ENCODE data around the gene SPTAN1. TPM values are rescaled to one million over a fixed set of nuclear protein-coding genes. Genes with fewer than 3 reads are reported as not detected.
"Not testable (repeated sequence)": the region's sequence is repeated elsewhere in the genome, so short reads cannot be mapped to it uniquely, and the experiment has no call there.

Gene SPTAN1
- total and polyA plus RNA-seq, 4 donors, result 70.0 to 438 (median 237) TPM

GRCh38 chr9:128580731-128581130 is 28.3 kb downstream of the SPTAN1 start:
- TF ChIP-seq, protein P1, sequence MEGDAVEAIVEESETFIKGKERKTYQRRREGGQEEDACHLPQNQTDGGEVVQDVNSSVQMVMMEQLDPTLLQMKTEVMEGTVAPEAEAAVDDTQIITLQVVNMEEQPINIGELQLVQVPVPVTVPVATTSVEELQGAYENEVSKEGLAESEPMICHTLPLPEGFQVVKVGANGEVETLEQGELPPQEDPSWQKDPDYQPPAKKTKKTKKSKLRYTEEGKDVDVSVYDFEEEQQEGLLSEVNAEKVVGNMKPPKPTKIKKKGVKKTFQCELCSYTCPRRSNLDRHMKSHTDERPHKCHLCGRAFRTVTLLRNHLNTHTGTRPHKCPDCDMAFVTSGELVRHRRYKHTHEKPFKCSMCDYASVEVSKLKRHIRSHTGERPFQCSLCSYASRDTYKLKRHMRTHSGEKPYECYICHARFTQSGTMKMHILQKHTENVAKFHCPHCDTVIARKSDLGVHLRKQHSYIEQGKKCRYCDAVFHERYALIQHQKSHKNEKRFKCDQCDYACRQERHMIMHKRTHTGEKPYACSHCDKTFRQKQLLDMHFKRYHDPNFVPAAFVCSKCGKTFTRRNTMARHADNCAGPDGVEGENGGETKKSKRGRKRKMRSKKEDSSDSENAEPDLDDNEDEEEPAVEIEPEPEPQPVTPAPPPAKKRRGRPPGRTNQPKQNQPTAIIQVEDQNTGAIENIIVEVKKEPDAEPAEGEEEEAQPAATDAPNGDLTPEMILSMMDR (IDR thresholded peaks at IDR 0.05; ENCODE audit: control extremely low read depth, extremely low read depth), result no peak
- no peak overlapping the region for H3K9ac ChIP-seq (ENCODE audit: insufficient read depth in 1 of 2, low read length in 2 of 2)
- H3K27ac ChIP-seq (ENCODE audit: low read depth in 1 of 2, low read length in 1 of 2), result no peak overlapping the region
- DNase-seq (no peak), ATAC-seq (ENCODE audit: insufficient read depth, low FRiP score) (no peak)
- H3K4me3 ChIP-seq, result no peak overlapping the region
- WGBS, 2 donors, result 92 to 98% methylated on average over 10 of the region's 10 CpGs
- H3K4me1 ChIP-seq (ENCODE audit: control insufficient read depth in 5 of 5, insufficient read depth in 5 of 5, low read length in 5 of 5), result no peaks in the 10 kb centered on the region
- no peaks in the 10 kb centered on the region for H3K9me3 ChIP-seq (ENCODE audit: control insufficient read depth in 4 of 4, insufficient read depth in 3 of 4, low read length in 3 of 4)
- no peaks in the 10 kb centered on the region for H3K27me3 ChIP-seq (ENCODE audit: control insufficient read depth in 3 of 3, insufficient read depth in 3 of 3, low read length in 2 of 3)
- H3K36me3 ChIP-seq (ENCODE audit: control insufficient read depth in 4 of 4, insufficient read depth in 4 of 4, low read length in 4 of 4), result peaks cover 60 to 88% (median 72%) of the 10 kb centered on the region in 4 donors

GRCh38 chr9:128585155-128585554 is 32.8 kb downstream of the SPTAN1 start:
- not testable (repeated sequence) for H3K27me3 ChIP-seq (ENCODE audit: control insufficient read depth in 3 of 3, insufficient read depth in 3 of 3, low read length in 2 of 3); DNase-seq; H3K4me1 ChIP-seq (ENCODE audit: control insufficient read depth in 5 of 5, insufficient read depth in 5 of 5, low read length in 5 of 5); H3K9me3 ChIP-seq (ENCODE audit: control insufficient read depth in 4 of 4, insufficient read depth in 3 of 4, low read length in 3 of 4); H3K4me3 ChIP-seq; H3K9ac ChIP-seq (ENCODE audit: insufficient read depth in 1 of 2, low read length in 2 of 2); ATAC-seq (ENCODE audit: insufficient read depth, low FRiP score); H3K27ac ChIP-seq (ENCODE audit: low read depth in 1 of 2, low read length in 1 of 2)
- peaks cover 51 to 83% (median 64%) of the 10 kb centered on the region in 4 donors for H3K36me3 ChIP-seq (ENCODE audit: control insufficient read depth in 4 of 4, insufficient read depth in 4 of 4, low read length in 4 of 4)
- whole genome bisulfite sequencing, 2 donors, result 85 to 93% methylated on average over 8 of the region's 8 CpGs

DNA sequence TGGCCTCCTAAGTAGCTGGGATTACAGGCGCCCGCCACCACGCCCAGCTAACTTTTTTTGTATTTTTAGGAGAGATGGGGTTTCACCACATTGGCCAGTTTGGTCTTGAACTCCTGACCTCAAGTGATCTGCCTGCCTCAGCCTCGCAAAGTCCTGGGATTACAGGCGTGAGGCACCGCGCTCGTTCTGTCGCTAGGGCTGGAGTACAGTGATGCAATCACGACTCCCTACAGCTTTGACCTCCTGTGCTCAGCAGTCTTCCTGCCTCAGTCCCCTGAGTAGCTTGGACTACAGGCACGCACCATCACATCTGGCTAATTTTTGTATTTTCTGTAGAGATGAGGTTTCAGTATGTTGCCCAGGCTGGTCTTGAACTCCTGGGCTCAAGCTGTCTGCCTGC is 34.5 kb downstream of the SPTAN1 start:
- not testable (repeated sequence) for H3K9ac ChIP-seq (ENCODE audit: insufficient read depth in 1 of 2, low read length in 2 of 2); H3K9me3 ChIP-seq (ENCODE audit: control insufficient read depth in 4 of 4, insufficient read depth in 3 of 4, low read length in 3 of 4); DNase-seq; H3K27me3 ChIP-seq (ENCODE audit: control insufficient read depth in 3 of 3, insufficient read depth in 3 of 3, low read length in 2 of 3); H3K4me3 ChIP-seq; ATAC-seq (ENCODE audit: insufficient read depth, low FRiP score); H3K4me1 ChIP-seq (ENCODE audit: control insufficient read depth in 5 of 5, insufficient read depth in 5 of 5, low read length in 5 of 5); H3K27ac ChIP-seq (ENCODE audit: low read depth in 1 of 2, low read length in 1 of 2)
- 87 to 88% methylated on average over 11 of the region's 11 CpGs for WGBS, 2 donors
- H3K36me3 ChIP-seq (ENCODE audit: control insufficient read depth in 4 of 4, insufficient read depth in 4 of 4, low read length in 4 of 4), result peaks cover 47 to 75% (median 63%) of the 10 kb centered on the region in 4 donors

DNA sequence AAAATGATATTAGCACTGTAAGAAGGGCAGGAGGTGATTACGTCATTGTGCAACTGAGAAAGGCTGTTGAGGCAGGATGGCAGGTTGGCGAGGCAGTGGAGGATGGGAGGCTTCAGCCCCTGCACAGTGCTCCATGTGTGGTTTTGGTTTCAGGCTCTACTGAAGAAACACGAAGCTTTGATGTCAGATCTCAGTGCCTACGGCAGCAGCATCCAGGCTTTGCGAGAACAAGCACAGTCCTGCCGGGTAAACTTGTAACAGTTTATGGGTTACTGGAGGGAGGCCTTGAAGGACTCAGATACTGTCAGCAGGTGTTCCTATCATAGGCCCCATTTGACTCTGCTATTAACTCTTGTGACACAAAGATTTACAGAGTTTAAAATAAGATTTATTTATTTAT is 35.1 kb downstream of the SPTAN1 start:
- Histone ChIP-seq H3K36me3 (ENCODE audit: control insufficient read depth in 4 of 4, insufficient read depth in 4 of 4, low read length in 4 of 4) (peaks cover 47 to 73% (median 60%) of the 10 kb centered on the region in 4 donors), H3K4me1 (ENCODE audit: control insufficient read depth in 5 of 5, insufficient read depth in 5 of 5, low read length in 5 of 5) (no peaks in the 10 kb centered on the region), H3K9me3 (ENCODE audit: control insufficient read depth in 4 of 4, insufficient read depth in 3 of 4, low read length in 3 of 4) (no peaks in the 10 kb centered on the region), H3K27me3 (ENCODE audit: control insufficient read depth in 3 of 3, insufficient read depth in 3 of 3, low read length in 2 of 3) (no peaks in the 10 kb centered on the region), H3K27ac (ENCODE audit: low read depth in 1 of 2, low read length in 1 of 2) (no peak overlapping the region), H3K9ac (ENCODE audit: insufficient read depth in 1 of 2, low read length in 2 of 2) (no peak overlapping the region), H3K4me3 (no peak overlapping the region)
- no peak for ATAC-seq (ENCODE audit: insufficient read depth, low FRiP score)
- no peak for DNase-seq
- 67 to 69% methylated on average over 6 of the region's 6 CpGs for WGBS, 2 donors
- TF ChIP-seq, protein P1 (IDR thresholded peaks at IDR 0.05; ENCODE audit: control extremely low read depth, extremely low read depth), result no peak

Measured in lung (tissue), 12 donors.